Spleen (tissue), 7 donors: ENCODE measurements around the gene LRP11.

ENCODE experiments used
- CTCF ChIP-seq, 11 experiments: fragments of 200-600 bp in 7 of 11; fragments of 450-650 bp in 4 of 11; sonication (generic) in 4 of 11; IDR thresholded peaks in 8 of 11; conservative IDR thresholded peaks in 3 of 11; 1 replicate in 7 of 11; 2 replicates in 4 of 11; pipeline versions ENCODE4 v1.4.0 to v1.8.0; 2016 to 2021; ENCODE audit warnings: antibody characterized with exemption in 11 of 11, inconsistent platforms in 4 of 11, mild to moderate bottlenecking in 1 of 11
- POLR2A ChIP-seq, 3 donors: fragments of 450-650 bp; IDR thresholded peaks; one replicate each; pipeline ENCODE4 v1.5.1; 2017; ENCODE audit warnings: antibody characterized with exemption in 3 of 3, mild to moderate bottlenecking in 1 of 3
- POLR2AphosphoS5 ChIP-seq, 3 donors: sonication (generic); formaldehyde crosslinking; IDR thresholded peaks; one replicate each; pipeline ENCODE4 v1.5.1; 2017; ENCODE audit warnings: antibody characterized with exemption in 3 of 3
- donor health status: DM: no; HTN: no; CAD: no; lungs with moderate emphysema.
- donor health status: DM: no; HTN: no; CAD: no.
- donor health status: DM: no; HTN: no; CAD: no.

GRCh38 chr6:149860834-149861602, 3.1 kb downstream of the LRP11 start:
- no peak for TF ChIP-seq CTCF (IDR thresholded peaks at IDR 0.05 in 8 of 11, conservative IDR thresholded peaks at IDR 0.05 in 3 of 11)
- TF ChIP-seq POLR2A (IDR thresholded peaks at IDR 0.05): no peak
- no peak for TF ChIP-seq POLR2AphosphoS5 (IDR thresholded peaks at IDR 0.05)
